NCI-H748 (cell line): Measurements from ENCODE around the gene SPATA25.
"Not testable (repeated sequence)": the region's sequence is repeated elsewhere in the genome, so short reads cannot be mapped to it uniquely, and the experiment has no call there.

Source experiments
- DNase-seq: peaks from one replicate; lab custom pipeline; 2025; ENCODE audit not compliant: unreplicated experiment; lab: John Stamatoyannopoulos, UW

Gene SPATA25

DNA sequence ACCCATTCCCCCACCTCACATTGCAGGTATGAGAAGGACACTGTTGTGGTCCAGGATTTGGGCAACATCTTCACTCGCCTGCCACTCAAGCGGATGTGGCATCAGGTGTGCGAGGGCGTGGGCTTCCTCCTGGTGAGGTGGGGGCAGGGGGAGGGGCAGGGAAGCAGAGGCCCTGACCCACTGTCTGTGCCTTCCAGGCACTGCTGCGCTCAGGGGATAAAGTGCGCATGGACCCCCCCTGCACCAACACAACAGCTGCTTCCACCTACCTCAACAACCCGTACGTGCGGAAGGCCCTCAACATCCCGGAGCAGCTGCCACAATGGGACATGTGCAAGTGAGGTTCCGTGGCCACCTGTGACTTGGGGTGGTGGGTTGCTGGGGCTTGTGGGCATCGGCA, 7.4 kb upstream of the SPATA25 start:
- DNase-seq, result no peak

GRCh38 chr20:45893831-45894230, 6.4 kb upstream of the SPATA25 start:
- no peak for DNase-seq

GRCh38 chr20:45892828-45893500, 5.5 kb upstream of the SPATA25 start:
- DNase-seq, result no peak

GRCh38 chr20:45892049-45892825, 4.8 kb upstream of the SPATA25 start:
- no peak for DNase-seq

GRCh38 chr20:45890985-45891983, 3.9 kb upstream of the SPATA25 start, which contains the start of the genes CTSA and NEURL2:
Gene CTSA, plus strand, starts transcription at chr20:45891335. Its CDS starts 234 bp downstream, at chr20:45891569.
Gene NEURL2, minus strand, starts transcription at chr20:45891208. Its CDS starts 217 bp downstream, at chr20:45890991.
- peak; percentile 81 for DNase-seq

GRCh38 chr20:45890077-45890984, 2.9 kb upstream of the SPATA25 start:
- peak; percentile 80 for DNase-seq

DNA sequence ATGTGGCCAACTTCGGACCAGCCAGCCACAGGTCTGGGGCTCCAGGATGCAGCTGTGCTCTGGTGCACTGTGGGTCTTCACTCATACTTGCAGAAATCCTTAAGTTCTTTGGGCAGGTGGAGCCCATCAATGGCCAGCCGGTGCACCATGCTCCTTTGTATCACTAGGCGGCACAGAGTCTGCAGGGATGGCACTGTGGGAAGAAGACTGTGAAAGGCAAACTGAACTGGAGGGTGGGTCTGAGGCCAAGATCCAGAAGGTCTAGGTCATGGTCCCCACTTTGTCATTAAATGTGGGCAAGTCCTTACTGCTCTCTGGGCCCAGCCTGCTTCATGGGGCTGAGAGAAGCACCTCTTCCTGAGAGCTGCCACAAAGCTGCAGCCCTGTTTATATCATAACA, 1.3 kb upstream of the SPATA25 start:
- DNase-seq, result no peak

GRCh38 chr20:45886590-45887345, 654 bp downstream of the SPATA25 start:
- DNase-seq, result no peak

DNA sequence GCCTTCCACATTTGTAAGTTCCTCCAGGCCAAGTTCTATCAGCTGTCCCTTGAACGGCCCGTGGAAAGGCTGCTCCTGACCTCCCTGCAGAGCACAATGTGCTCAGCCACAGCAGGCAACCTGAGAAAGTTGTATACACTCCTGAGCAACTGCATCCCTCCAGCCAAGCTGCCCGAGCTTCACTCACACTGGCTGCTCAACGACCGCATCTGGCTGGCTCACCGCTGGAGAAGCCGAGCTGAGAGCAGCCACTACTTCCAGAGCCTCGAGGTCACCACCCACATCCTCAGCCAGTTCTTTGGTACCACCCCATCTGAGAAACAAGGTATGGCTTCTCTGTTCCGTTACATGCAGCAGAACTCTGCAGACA, 4.3 kb downstream of the SPATA25 start:
- DNase-seq, result no peak

- DNase-seq, result no peak
Measured at GRCh38 chr20:45882469-45883099, 4.8 kb downstream of the SPATA25 start.

GRCh38 chr20:45880988-45881788, 6.2 kb downstream of the SPATA25 start, which contains the start of gene ZSWIM1:
Gene ZSWIM1, plus strand, starts transcription at chr20:45881227. Its CDS starts 1,366 bp downstream, at chr20:45882593.
- DNase-seq, result peak; percentile 97

DNA sequence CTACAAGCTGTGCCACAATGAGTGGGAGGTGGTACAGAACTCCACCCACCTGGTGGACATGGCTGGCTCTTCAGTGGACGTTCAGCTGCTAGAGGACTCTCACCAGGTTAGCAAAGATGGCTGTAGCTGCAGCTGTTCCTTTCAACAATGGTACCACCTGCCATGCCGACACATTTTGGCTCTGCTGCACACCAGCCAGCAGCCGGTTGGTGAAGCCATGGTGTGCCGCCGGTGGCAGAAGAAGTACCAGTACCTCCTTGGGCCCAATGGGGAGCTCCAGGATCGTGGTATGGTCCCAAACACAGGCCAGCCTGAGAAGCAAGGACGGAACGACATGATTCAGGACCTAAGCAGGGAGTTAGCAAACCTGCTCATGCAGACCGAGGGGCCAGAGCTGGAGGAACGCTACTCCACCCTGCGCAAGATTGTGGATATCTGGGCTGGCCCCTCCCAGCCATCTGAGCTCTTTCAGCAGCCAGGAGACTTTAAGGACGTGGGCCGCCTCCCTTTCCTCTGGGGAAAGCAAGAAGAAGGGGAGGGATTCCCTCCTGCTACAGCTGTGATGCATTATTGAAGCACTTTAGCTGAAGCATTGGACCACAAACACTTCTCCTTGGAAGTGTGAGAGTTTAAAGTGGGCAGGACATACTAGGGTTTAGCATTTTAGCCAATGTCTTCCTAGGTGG, 9.2 kb downstream of the SPATA25 start:
- DNase-seq, result no peak

DNA sequence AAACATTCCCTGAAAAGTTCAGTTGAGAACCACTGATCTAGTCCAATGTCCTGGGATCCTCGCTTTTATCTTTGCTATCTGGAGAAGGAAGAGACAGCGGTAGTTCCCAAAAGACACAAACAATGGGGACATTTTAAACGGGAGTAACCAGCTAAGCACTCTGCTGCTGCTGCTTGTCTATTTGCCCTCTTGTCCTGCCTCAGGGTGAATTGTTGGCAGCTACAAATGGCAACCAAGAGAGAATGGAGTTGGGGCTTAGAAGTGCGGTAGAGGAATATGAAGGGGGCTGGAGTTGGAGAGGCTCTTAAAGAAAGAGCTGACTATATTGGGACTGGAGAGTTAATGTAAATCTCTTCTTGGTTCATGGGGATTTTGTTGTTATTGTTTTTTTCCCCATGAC, 12.8 kb downstream of the SPATA25 start:
- DNase-seq, result no peak

DNA sequence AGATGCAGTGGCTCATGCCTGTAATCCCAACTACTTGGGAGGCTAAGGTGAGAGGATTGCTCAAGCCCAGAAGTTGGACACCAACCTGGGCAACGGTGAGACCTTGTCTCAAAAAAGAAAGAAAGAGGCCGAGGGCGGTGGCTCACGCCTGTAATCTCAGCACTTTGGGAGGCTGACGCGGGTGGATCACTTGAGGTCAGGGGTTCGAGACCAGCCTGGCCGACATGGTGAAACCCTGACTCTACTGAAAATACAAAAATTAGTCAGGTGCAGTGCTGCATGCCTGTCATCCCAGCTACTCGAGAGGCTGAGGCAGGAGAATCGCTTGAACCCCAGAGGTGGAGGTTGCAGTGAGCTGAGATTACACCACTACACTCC, 13.3 kb downstream of the SPATA25 start:
- not testable (repeated sequence) for DNase-seq

DNA sequence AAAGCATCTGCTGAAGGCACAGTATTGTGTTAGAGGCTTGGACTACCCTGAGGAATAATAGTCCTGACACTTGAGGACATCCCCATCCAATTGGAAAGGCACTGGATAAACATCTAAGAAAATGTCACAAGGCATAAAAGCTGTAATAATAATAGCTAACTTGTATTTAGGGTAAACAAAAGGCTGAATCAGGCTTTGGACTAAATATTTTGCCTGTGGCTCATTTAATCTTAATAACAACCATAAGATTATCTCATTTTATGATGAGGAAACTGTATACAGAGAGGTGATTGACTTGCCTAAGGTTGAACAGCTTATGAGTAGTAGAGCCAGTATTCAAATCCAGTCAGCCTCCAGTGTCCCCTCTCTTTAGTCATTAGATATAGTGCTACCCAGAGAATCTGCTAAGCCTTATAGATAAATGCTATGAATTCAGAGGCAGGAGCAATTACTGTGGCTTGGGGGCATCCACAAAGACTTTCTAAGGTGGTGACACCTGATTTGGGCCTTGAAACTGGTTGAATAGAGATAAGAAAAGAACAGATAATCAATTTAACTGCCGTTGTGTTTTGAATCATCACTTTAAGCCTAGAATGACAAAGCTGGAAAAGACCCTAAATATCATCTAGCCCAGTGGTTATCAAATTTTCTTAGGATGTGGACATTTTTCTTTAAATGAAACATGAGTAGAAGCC, 13.9 kb downstream of the SPATA25 start:
- DNase-seq, result no peak

GRCh38 chr20:45872626-45873025, 14.8 kb downstream of the SPATA25 start:
- DNase-seq, result no peak

DNA sequence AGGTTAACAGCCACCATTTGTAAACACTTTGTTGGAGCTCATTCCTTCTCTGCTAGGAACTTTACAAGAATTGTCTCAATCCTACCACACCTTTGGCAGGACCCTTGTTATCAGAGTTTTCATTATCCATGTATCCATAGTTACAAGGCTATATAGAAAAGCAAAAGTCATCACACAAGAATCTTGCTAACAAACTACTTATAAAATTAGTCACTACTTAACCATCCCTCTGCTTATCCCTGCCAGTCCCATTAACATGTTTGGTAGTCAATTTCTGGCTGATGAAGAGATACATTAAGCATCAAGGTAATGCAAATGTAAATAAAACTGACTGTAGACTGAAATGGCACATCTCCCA, 19.6 kb downstream of the SPATA25 start:
- DNase-seq, result no peak
